Measurements from ENCODE around the gene EHD3. TPM values are rescaled to one million over a fixed set of nuclear protein-coding genes. Genes with fewer than 3 reads are reported as not detected.

Gene EHD3
- total and polyA plus RNA-seq, 4 donors, result 7.2 to 20.2 (median 13.2) TPM

DNA sequence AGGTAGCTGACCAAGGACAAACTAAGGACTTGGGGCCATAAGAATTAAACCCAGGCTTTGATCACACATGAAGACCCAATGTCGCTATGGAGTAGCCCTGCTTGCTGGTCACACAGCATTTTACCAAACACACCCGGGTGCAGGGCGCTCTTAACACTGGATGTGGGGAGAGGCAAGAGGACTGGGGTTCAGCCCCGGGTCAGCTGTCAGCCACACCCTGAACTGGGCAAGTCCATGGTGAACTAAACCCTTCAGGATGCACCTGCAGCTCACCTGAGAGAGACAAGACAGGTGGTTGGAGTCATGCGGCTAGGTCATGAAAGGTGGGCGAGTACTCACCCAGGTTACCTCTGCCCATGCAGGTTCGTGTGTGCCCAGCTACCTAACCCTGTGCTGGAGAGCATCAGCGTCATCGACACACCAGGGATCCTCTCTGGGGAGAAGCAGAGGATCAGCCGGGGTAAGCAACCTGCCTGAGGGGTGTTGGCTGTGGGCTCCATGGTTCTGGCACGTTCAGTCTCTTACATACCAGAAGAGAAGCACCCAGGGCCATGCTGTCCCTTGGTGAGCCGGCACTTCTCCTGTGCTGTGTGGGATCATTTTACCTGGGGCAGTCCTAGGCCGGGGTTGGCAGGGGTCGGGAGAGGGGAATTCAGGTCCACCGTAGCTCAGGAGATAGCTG, 15.2 kb downstream of the EHD3 start:
- Histone ChIP-seq H3K4me3 (ENCODE audit: low read depth in 1 of 3, low read length in 3 of 3) (no peak overlapping the region), H3K9me3 (ENCODE audit: control insufficient read depth in 4 of 4, low read length in 3 of 4) (no peaks in the 10 kb centered on the region), H3K36me3 (ENCODE audit: control insufficient read depth in 4 of 4, insufficient read depth in 3 of 4, low read depth in 1 of 4, low read length in 3 of 4) (no peaks in the 10 kb centered on the region), H3K27me3 (ENCODE audit: control insufficient read depth in 4 of 4, insufficient read depth in 4 of 4, low read length in 3 of 4) (no peaks in the 10 kb centered on the region), H3K27ac (ENCODE audit: low read depth in 1 of 2, low read length in 2 of 2) (no peak overlapping the region), H3K4me1 (ENCODE audit: control insufficient read depth in 4 of 4, insufficient read depth in 4 of 4, low read length in 3 of 4) (no peaks in the 10 kb centered on the region), H3K9ac (ENCODE audit: low read depth in 1 of 2, low read length in 2 of 2) (no peak overlapping the region)
- TF ChIP-seq RXRA (IDR thresholded peaks at IDR 0.05), result no peak
- TF ChIP-seq FOXA2 (IDR thresholded peaks at IDR 0.05), result no peak
- no peak for TF ChIP-seq HNF4G (IDR thresholded peaks at IDR 0.05)
- no peak for TF ChIP-seq MAX (IDR thresholded peaks at IDR 0.05)
- no peak for TF ChIP-seq YY1 (IDR thresholded peaks at IDR 0.05)
- TF ChIP-seq, protein P1, sequence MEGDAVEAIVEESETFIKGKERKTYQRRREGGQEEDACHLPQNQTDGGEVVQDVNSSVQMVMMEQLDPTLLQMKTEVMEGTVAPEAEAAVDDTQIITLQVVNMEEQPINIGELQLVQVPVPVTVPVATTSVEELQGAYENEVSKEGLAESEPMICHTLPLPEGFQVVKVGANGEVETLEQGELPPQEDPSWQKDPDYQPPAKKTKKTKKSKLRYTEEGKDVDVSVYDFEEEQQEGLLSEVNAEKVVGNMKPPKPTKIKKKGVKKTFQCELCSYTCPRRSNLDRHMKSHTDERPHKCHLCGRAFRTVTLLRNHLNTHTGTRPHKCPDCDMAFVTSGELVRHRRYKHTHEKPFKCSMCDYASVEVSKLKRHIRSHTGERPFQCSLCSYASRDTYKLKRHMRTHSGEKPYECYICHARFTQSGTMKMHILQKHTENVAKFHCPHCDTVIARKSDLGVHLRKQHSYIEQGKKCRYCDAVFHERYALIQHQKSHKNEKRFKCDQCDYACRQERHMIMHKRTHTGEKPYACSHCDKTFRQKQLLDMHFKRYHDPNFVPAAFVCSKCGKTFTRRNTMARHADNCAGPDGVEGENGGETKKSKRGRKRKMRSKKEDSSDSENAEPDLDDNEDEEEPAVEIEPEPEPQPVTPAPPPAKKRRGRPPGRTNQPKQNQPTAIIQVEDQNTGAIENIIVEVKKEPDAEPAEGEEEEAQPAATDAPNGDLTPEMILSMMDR (IDR thresholded peaks at IDR 0.05; ENCODE audit: low read depth, low read length, missing input control), result no peak
- no peak for TF ChIP-seq SP1 (IDR thresholded peaks at IDR 0.05)
- no peak for TF ChIP-seq EGR1 (IDR thresholded peaks at IDR 0.05; ENCODE audit: low read depth in 2 of 2)
- TF ChIP-seq JUND (IDR thresholded peaks at IDR 0.05), result no peak
- no peak for TF ChIP-seq RAD21 (IDR thresholded peaks at IDR 0.05)
- TF ChIP-seq NR2F2 (IDR thresholded peaks at IDR 0.05), result no peak
- no peak for TF ChIP-seq ATF3 (IDR thresholded peaks at IDR 0.05)
- TF ChIP-seq, protein P2, sequence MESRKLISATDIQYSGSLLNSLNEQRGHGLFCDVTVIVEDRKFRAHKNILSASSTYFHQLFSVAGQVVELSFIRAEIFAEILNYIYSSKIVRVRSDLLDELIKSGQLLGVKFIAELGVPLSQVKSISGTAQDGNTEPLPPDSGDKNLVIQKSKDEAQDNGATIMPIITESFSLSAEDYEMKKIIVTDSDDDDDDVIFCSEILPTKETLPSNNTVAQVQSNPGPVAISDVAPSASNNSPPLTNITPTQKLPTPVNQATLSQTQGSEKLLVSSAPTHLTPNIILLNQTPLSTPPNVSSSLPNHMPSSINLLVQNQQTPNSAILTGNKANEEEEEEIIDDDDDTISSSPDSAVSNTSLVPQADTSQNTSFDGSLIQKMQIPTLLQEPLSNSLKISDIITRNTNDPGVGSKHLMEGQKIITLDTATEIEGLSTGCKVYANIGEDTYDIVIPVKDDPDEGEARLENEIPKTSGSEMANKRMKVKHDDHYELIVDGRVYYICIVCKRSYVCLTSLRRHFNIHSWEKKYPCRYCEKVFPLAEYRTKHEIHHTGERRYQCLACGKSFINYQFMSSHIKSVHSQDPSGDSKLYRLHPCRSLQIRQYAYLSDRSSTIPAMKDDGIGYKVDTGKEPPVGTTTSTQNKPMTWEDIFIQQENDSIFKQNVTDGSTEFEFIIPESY (IDR thresholded peaks at IDR 0.05), result no peak
- DNase-seq (ENCODE audit: low spot score), result no peak
- WGBS, result 94% methylated on average over 15 of the region's 15 CpGs

- Histone ChIP-seq H3K27ac (ENCODE audit: low read depth in 1 of 2, low read length in 2 of 2) (no peak overlapping the region), H3K9me3 (ENCODE audit: control insufficient read depth in 4 of 4, low read length in 3 of 4) (no peaks in the 10 kb centered on the region), H3K9ac (ENCODE audit: low read depth in 1 of 2, low read length in 2 of 2) (no peak overlapping the region), H3K4me3 (ENCODE audit: low read depth in 1 of 3, low read length in 3 of 3) (no peak overlapping the region), H3K36me3 (ENCODE audit: control insufficient read depth in 4 of 4, insufficient read depth in 3 of 4, low read depth in 1 of 4, low read length in 3 of 4) (no peaks in the 10 kb centered on the region), H3K27me3 (ENCODE audit: control insufficient read depth in 4 of 4, insufficient read depth in 4 of 4, low read length in 3 of 4) (no peaks in the 10 kb centered on the region), H3K4me1 (ENCODE audit: control insufficient read depth in 4 of 4, insufficient read depth in 4 of 4, low read length in 3 of 4) (no peaks in the 10 kb centered on the region)
- no peak for DNase-seq (ENCODE audit: low spot score)
- WGBS, result 61% methylated on average over 3 of the region's 3 CpGs
- TF ChIP-seq EGR1 (IDR thresholded peaks at IDR 0.05; ENCODE audit: low read depth in 2 of 2) (no peak), JUND (IDR thresholded peaks at IDR 0.05) (no peak), FOXA1 (IDR thresholded peaks at IDR 0.05) (no peak), MAX (IDR thresholded peaks at IDR 0.05) (no peak), NR2F2 (IDR thresholded peaks at IDR 0.05) (no peak), RAD21 (IDR thresholded peaks at IDR 0.05) (no peak), HNF4G (IDR thresholded peaks at IDR 0.05) (no peak), FOXA2 (IDR thresholded peaks at IDR 0.05) (no peak), SP1 (IDR thresholded peaks at IDR 0.05) (no peak), GABPA (IDR thresholded peaks at IDR 0.05 in 1 of 2, conservative IDR thresholded peaks at IDR 0.05 in 1 of 2) (no peak), RXRA (IDR thresholded peaks at IDR 0.05) (no peak), ATF3 (IDR thresholded peaks at IDR 0.05) (no peak), HNF4A (conservative IDR thresholded peaks at IDR 0.05) (no peak), TAF1 (conservative IDR thresholded peaks at IDR 0.05) (no peak)
- TF ChIP-seq, protein P1 (IDR thresholded peaks at IDR 0.05; ENCODE audit: low read depth, low read length, missing input control), result no peak
- TF ChIP-seq, protein P2 (IDR thresholded peaks at IDR 0.05), result no peak
These were observed 17.1 kb downstream of the EHD3 start for GRCh38 chr2:31251018-31251417.
